Right atrium auricular region (tissue), 2 donors: ENCODE data around the gene TECPR1. TPM values are rescaled to one million over a fixed set of nuclear protein-coding genes. Genes with fewer than 3 reads are reported as not detected.

Experiments
- DNase-seq: peaks from one replicate; pipeline ENCODE4 v3.0.0-alpha.2; 2019; ENCODE audit warnings: low spot score
- H3K27ac ChIP-seq, 2 donors: fragments of 200-600 bp; sonication (generic); 1 replicate in 1 of 2; 2 replicates in 1 of 2; pipeline ENCODE4 v1.5.1; 2016 to 2019
- H3K27me3 ChIP-seq, 2 donors: fragments of 200-600 bp; sonication (generic); one replicate each; pipeline versions ENCODE4 v1.5.1 to v1.6.0; 2017 to 2019
- H3K36me3 ChIP-seq: fragments of 200-600 bp; sonication (generic); one replicate; pipeline ENCODE4 v1.5.1; 2016
- H3K4me1 ChIP-seq, 2 donors: fragments of 200-600 bp; sonication (generic); one replicate each; pipeline versions ENCODE4 v1.5.1 to v1.6.0; 2017 to 2019
- H3K4me3 ChIP-seq, 2 donors: fragments of 200-600 bp; sonication (generic); 1 replicate in 1 of 2; 2 replicates in 1 of 2; pipeline ENCODE4 v1.5.1; 2017 to 2019; ENCODE audit warnings: mild to moderate bottlenecking in 1 of 2, moderate library complexity in 1 of 2
- H3K9me3 ChIP-seq, 2 donors: fragments of 200-600 bp; sonication (generic); one replicate each; pipeline ENCODE4 v1.5.1; 2019
- CTCF ChIP-seq, 2 donors: fragments of 200-600 bp; sonication (generic); IDR thresholded peaks; one replicate each; pipeline ENCODE4 v1.5.1; 2019; ENCODE audit warnings: antibody characterized with exemption in 2 of 2
- total RNA-seq, 2 donors: library from RNA; depleted of rRNA; stranded (reverse); fragments of >200 nt; gene quantifications; one replicate each; pipeline ENCODE4 v1.1.0, GENCODE V29; 2016

Gene TECPR1
- total RNA-seq, 2 donors from 2014 or later, result 11.5 to 13.9 TPM

GRCh38 chr7:98291717-98292116 lies 39.7 kb upstream of the TECPR1 start:
- H3K36me3 ChIP-seq, result peaks cover 42% of the 10 kb centered on the region

GRCh38 chr7:98289333-98289875 lies 37.4 kb upstream of the TECPR1 start:
- H3K36me3 ChIP-seq, result peaks cover 31% of the 10 kb centered on the region
- H3K4me1 ChIP-seq, result peaks cover 0 to 55% of the 10 kb centered on the region in 2 donors
- H3K27me3 ChIP-seq, result no peaks in the 10 kb centered on the region
- DNase-seq, result no peak
- H3K9me3 ChIP-seq, result no peaks in the 10 kb centered on the region
- peak overlapping the region in 1 of 2 donors; percentile 7 for H3K27ac ChIP-seq
- no peak for TF ChIP-seq CTCF (IDR thresholded peaks at IDR 0.05)
- no peak overlapping the region for H3K4me3 ChIP-seq

More at GRCh38 chr7:98291717-98292116, 39.7 kb upstream of the TECPR1 start:
- Histone ChIP-seq H3K4me3 (no peak overlapping the region), H3K4me1 (peaks cover 0 to 43% of the 10 kb centered on the region in 2 donors), H3K27me3 (no peaks in the 10 kb centered on the region), H3K27ac (no peak overlapping the region), H3K9me3 (no peaks in the 10 kb centered on the region)
- no peak for TF ChIP-seq CTCF (IDR thresholded peaks at IDR 0.05)
- DNase-seq, result no peak

GRCh38 chr7:98288064-98288823 lies 36.2 kb upstream of the TECPR1 start:
- TF ChIP-seq CTCF (IDR thresholded peaks at IDR 0.05), result no peak
- peak overlapping the region; percentile 11 to 98 for H3K27ac ChIP-seq
- H3K4me1 ChIP-seq, result peaks cover 0 to 66% of the 10 kb centered on the region in 2 donors
- no peaks in the 10 kb centered on the region for H3K27me3 ChIP-seq
- H3K4me3 ChIP-seq, result no peak overlapping the region
- H3K9me3 ChIP-seq, result no peaks in the 10 kb centered on the region
- DNase-seq, result no peak
- peaks cover 20% of the 10 kb centered on the region for H3K36me3 ChIP-seq

GRCh38 chr7:98287486-98287959 lies 35.5 kb upstream of the TECPR1 start:
- Histone ChIP-seq H3K27ac (peak overlapping the region; percentile 98 to 99), H3K9me3 (no peaks in the 10 kb centered on the region), H3K4me1 (peaks cover 0 to 73% of the 10 kb centered on the region in 2 donors), H3K27me3 (no peaks in the 10 kb centered on the region), H3K4me3 (no peak overlapping the region), H3K36me3 (peaks cover 13% of the 10 kb centered on the region)
- no peak for TF ChIP-seq CTCF (IDR thresholded peaks at IDR 0.05)
- no peak for DNase-seq

- H3K4me1 ChIP-seq, result peaks cover 0 to 76% of the 10 kb centered on the region in 2 donors
- H3K27me3 ChIP-seq, result no peaks in the 10 kb centered on the region
- peak overlapping the region in 1 of 2 donors; percentile 5 for H3K4me3 ChIP-seq
- H3K36me3 ChIP-seq, result peaks cover 6% of the 10 kb centered on the region
- no peaks in the 10 kb centered on the region for H3K9me3 ChIP-seq
- no peak for DNase-seq
- peak overlapping the region; percentile 98 to 99 for H3K27ac ChIP-seq
- TF ChIP-seq CTCF (IDR thresholded peaks at IDR 0.05), result no peak
Measured at GRCh38 chr7:98286701-98287485, 34.9 kb upstream of the TECPR1 start.
